AG09309 (cell line): ENCODE measurements around the gene CSRNP2.
"Not testable (repeated sequence)": the region's sequence is repeated elsewhere in the genome, so short reads cannot be mapped to it uniquely, and the experiment has no call there.

ENCODE experiments used
- DNase-seq: peaks from one replicate; pipeline ENCODE4 v3.0.0-alpha.2; 2010; ENCODE audit warnings: low read depth
- H3K4me3 ChIP-seq: 2 replicates; pipeline ENCODE4 v1.5.1; 2011; ENCODE audit warnings: mild to moderate bottlenecking, low read depth, low read length, moderate library complexity; ENCODE audit not compliant: control insufficient read depth
- CTCF ChIP-seq: IDR thresholded peaks from 2 replicates; pipeline ENCODE4 v1.5.1; 2011; ENCODE audit warnings: mild to moderate bottlenecking, low read depth, low read length, inconsistent platforms; ENCODE audit not compliant: insufficient read depth, control insufficient read depth; ENCODE audit errors: missing control alignments

The CSRNP2 gene

GRCh38 chr12:51081421-51081820 is 2.0 kb downstream of the CSRNP2 start:
- no peak for DNase-seq
- H3K4me3 ChIP-seq = no peak overlapping the region; the same call in 1 of the 2 replicates
- TF ChIP-seq CTCF = no peak

DNA sequence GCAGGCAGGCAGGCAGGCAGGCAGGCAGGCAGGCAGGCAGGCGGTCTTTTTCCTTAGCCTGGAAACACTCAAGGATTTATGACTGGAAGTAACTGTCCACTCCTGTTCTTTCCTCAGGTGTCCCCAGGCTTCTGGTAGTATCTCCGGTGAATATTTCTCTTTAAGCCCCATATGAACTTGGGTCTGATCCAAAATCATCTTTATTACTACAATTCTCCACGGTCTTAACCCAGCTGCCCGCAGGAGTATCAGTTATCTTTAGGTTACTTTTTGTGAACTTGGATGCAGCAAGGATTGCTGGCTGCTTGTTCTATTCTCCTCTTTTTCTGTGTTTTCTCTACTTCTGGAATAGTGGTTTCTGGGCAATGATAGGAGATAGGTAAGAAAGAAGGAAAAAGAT is 3.3 kb downstream of the CSRNP2 start:
- no peak overlapping the region for H3K4me3 ChIP-seq
- TF ChIP-seq CTCF = no peak
- no peak for DNase-seq

GRCh38 chr12:51078866-51079265 is 4.5 kb downstream of the CSRNP2 start:
- not testable (repeated sequence) for DNase-seq

GRCh38 chr12:51078346-51078745 is 5.0 kb downstream of the CSRNP2 start:
- H3K4me3 ChIP-seq, DNase-seq: not testable (repeated sequence)

More at GRCh38 chr12:51078866-51079265, 4.5 kb downstream of the CSRNP2 start:
- H3K4me3 ChIP-seq = not testable (repeated sequence)

DNA sequence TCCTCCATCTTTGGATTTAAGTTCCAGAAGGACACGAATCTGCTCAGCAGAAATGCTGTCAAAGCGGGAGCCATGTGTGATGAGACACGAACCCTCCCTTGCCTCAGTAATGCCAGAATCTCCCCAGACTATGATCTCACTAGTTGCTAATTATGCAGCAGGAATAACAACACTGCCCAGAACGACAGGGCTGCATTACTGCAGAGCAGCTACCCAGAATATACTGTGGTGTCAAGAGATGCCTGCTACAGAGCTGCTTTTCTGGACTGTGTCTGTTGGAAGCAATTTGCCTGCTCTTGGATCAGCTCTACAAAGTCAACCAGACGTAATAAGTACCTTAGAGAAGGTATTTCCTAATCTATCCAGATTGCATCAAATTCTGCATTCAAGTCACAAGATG is 5.5 kb downstream of the CSRNP2 start:
- TF ChIP-seq CTCF = no peak
- no peak for DNase-seq
- H3K4me3 ChIP-seq = no peak overlapping the region

DNA sequence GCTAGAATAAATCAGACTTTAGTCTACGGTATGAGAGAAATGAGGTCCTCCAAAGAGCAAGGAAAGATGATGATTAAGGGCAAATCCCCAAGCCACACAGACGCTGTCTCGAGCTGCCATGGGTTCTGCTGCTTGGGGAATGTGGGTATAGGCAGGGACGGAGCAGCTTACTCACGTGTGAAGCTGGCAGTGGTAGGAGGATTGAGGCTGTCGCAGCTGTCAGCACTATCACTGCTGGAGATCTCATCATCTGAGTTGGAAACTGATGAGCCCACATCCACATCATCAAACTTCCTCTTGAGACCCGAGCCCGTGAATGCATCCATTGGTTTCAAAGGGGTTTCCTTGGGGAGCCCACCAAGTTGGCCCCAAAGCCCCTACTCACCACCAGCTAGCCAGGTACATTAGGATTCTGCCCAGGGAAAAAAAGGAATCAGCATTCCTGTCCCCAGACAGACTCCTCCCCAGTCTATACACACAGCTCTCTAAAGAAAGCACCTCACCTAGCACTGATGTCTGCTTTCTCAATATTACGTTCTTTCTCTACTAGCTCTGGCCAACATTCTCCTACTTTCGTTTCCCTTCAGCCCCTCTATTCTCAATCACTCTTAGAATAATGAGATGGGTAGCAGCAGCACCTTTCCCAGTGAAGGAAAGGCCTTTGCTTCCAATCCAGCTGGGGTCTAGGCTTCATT is 7.0 kb downstream of the CSRNP2 start:
- DNase-seq = no peak
- no peak overlapping the region for H3K4me3 ChIP-seq
- TF ChIP-seq CTCF = no peak

DNA sequence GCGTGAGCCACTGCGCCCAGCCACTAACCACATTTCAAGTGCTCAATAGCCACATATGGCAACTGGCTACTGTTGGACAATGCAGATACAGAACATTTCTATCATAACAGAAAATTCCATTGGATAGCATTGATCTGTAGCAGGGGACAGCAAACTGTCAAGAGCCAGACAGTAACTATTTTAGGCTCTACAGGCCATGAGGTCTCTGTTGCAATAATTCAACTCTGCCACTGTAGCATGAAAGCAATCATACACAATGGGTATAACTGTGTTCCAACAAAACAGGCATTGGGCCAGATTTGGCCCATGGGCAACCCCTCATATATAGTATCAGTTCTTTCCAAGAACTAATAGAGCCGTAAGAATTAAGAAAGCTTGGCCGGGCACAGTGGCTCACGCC is 8.0 kb downstream of the CSRNP2 start:
- DNase-seq = no peak
- H3K4me3 ChIP-seq = no peak overlapping the region
- TF ChIP-seq CTCF = no peak

DNA sequence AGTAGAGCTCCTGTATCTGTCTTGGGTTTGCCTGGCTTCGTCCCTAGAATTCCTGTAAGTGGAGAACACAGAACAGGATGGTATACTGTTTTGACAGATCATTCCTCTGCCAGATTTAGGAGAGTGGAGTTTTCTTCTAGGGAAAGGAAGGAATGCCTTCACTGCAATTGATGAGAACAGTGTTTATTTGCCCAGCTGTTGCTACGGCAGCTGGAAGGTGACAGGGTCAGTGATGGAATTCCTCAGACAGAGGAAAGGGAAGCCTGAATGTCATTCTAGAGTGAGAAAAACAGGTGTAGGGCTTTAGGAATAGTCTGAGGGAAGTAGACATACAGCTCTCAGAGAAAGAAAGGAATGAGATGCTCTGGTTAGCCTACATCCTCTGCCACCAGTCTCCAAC is 11.7 kb downstream of the CSRNP2 start:
- no peak for TF ChIP-seq CTCF
- DNase-seq = no peak
- H3K4me3 ChIP-seq = no peak overlapping the region
